HUES6 (cell line): ENCODE data around the gene PAM16.

Experiments used
- H3K27ac ChIP-seq: 2 replicates; pipeline ENCODE4 v1.7.0; 2013; ENCODE audit warnings: low read depth, mild to moderate bottlenecking, low read length, inconsistent platforms
- H3K27me3 ChIP-seq: 2 replicates; pipeline ENCODE4 v1.6.1; 2013; ENCODE audit warnings: low read length; ENCODE audit not compliant: control insufficient read depth, insufficient read depth
- H3K36me3 ChIP-seq: 2 replicates; pipeline ENCODE4 v1.6.1; 2013; ENCODE audit warnings: low read length; ENCODE audit not compliant: control insufficient read depth, insufficient read depth
- H3K4me1 ChIP-seq: 2 replicates; pipeline ENCODE4 v1.6.1; 2013; ENCODE audit warnings: low read length; ENCODE audit not compliant: control insufficient read depth, insufficient read depth
- H3K4me3 ChIP-seq: 2 replicates; pipeline ENCODE4 v1.5.1; 2013; ENCODE audit warnings: low read depth, low read length
- H3K9ac ChIP-seq: one replicate; pipeline ENCODE4 v1.6.1; 2013; ENCODE audit warnings: mild to moderate bottlenecking, low read length
- H3K9me3 ChIP-seq: 2 replicates; pipeline ENCODE4 v1.6.1; 2013; ENCODE audit warnings: low read depth, low read length; ENCODE audit not compliant: control insufficient read depth, insufficient read depth

Gene PAM16

DNA sequence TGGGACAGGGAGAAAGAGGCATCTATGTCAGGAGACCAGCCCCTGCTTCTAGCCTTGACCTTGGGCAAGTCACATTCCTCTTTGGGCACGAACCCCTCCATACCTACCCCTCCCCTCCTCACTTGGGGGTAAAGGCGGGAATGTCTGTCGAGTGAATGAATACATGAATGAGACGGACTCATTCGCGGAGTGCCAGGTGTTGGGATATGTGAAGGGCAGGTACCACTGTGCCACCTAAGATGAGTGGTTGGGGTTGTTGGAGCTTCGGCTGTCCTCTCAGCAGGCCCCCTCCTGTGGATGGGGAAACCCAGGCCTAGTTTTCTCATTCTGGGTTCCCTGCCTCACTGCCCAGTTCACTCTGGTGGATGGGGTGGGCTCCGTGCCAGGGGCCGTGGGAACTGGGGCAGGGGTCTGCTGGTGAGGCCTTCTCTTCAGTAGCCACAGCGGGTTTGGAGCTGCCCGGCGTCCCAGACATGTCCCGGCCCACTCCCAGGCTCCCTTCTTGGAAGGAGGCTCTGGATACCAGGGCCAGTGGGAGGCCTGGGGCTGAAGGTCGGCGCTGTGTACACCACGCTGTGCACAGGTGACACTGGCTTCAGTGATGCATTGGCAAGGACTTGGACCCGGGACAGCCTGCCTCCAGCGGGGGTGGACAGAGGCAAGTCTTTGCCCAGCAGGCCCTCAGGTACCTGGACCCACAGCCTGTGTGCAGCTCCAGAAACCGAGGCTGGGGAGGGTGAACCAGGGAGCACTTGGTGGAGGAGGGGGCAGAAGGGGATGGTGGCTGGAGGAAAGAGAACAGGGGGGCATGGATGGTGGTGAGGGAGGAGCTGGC is 29.6 kb downstream of the PAM16 start:
- Histone ChIP-seq H3K4me1 (peaks cover 61% of the 10 kb centered on the region), H3K9me3 (no peaks in the 10 kb centered on the region), H3K4me3 (no peak overlapping the region), H3K9ac (no peak overlapping the region), H3K27ac (no peak overlapping the region), H3K27me3 (no peaks in the 10 kb centered on the region), H3K36me3 (no peaks in the 10 kb centered on the region)

DNA sequence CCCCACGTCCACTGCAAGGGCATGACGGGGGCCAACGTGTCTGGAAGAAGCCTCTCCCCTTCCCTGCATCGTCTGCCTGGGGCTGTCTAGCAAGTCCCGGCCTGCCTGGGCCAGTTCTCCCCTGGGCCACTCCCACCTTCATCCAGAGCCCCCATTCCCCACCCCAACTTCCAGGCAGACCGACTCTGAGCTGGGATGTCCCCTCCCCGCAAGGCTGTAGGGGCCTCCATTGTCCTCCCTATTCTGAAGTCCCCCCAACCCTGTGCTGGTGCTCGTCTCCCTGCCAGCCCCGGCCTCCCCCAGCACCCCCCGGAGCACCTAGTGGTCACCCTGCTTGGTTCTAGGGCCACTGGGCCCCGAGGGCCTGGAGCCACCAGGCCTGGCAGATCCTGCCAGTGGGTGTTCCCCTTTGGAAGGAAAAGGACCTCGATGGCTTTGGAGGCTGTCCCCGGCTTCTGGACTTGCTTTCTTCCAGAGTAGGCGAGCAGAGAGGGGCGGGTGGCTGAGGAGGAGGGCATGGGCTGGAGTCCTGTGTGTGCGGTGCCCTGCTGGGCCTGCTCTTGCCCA is 30.5 kb downstream of the PAM16 start:
- Histone ChIP-seq H3K9me3 (no peaks in the 10 kb centered on the region), H3K4me1 (peaks cover 61% of the 10 kb centered on the region), H3K27ac (no peak overlapping the region), H3K27me3 (no peaks in the 10 kb centered on the region), H3K4me3 (no peak overlapping the region), H3K36me3 (no peaks in the 10 kb centered on the region), H3K9ac (no peak overlapping the region)

DNA sequence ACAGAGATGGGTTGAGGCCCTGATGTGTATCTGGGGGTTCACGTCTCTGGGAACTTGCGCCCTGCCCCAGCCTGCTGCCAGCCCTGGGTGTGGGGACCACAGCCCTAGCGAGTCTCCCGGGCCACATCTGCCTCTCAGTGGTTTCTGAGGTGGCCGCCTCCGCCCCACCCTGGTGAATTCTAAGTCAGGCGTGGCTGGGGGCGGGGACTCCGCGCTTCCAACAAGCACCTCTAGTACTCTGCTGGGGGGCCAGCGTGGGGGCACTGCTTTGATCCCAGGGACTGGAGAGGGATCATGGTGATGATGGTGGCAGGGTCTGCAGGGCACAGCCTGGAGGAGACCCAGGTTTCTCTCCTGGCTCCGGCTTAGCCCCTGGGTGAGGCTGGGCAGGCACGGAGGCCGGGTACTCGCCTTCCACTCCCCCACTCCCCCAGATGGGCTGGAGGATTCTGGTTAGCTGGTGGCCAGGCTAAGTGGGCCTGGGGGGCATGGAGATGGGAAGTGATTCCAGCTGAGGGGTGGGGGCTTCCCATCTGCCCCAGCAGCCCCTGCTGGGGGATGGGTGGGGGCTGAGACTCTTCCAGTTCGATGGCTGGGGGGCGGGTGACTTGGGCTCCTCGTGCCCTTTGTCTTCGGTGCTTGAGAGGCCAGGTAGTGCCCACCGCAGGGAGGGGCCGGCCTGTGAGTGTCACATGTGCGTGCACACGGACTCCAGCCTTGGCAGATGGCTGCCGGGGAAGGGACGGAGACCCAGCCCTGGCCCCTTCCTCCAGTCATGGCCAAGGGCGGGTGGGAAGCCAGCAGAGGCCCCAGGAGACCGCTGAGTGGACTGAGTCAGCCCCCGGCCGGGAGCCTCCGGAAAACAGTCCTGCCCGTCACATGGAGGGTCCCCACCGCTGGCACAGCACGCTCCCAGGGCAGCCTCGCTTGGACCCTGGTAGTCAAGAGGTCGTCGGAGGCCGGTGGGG is 31.4 kb downstream of the PAM16 start:
- Histone ChIP-seq H3K36me3 (no peaks in the 10 kb centered on the region), H3K4me3 (no peak overlapping the region), H3K9me3 (no peaks in the 10 kb centered on the region), H3K27me3 (peaks cover 5% of the 10 kb centered on the region), H3K27ac (no peak overlapping the region), H3K9ac (no peak overlapping the region), H3K4me1 (peaks cover 64% of the 10 kb centered on the region)

DNA sequence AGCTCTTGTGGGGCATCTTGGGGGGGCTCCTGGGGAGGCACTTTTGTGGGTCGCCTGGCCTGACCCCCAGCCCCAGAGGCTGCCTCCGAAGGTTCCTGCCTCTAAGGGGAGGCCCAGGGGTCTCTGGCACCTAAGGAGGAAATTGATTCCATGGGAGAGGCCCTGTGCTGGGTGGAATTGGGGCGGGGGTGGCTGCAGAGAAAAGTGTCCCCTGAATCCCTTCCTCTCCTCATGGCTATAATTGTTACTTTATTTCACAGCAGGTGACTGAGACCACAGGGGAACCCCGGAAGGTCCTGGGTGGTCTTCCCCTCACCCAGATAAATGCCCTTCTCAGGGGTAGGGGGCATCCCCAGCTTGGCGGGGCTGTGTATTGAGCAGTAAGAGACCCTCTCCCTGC is 32.2 kb downstream of the PAM16 start:
- Histone ChIP-seq H3K9ac (no peak overlapping the region), H3K27ac (no peak overlapping the region)

DNA sequence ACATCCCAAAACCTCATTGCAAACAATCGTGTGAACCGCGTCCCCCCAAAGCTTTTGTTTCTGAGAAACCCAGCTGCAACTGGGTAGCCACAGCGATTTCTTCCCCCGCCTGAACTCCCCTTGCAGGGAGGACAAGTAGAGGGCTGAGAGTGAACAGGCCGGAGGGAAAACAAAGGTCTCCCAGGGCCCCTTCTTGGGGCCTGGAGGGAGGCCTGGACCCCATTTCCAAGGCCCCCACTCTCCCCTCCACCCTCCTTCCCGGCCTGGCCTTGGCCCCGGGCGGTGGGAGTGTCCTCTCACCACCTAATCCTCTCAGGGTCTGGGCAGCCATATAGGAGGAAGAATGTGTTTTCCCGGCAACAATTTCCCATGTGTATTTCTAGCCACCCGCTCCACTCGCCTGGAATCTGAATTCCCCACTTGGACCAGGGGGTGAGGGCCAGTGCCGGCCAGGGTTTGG is 32.6 kb downstream of the PAM16 start:
- H3K9me3 ChIP-seq: no peaks in the 10 kb centered on the region
- peaks cover 52% of the 10 kb centered on the region for H3K4me1 ChIP-seq
- H3K4me3 ChIP-seq: no peak overlapping the region
- H3K9ac ChIP-seq: no peak overlapping the region
- H3K27me3 ChIP-seq: peaks cover 14% of the 10 kb centered on the region
- H3K27ac ChIP-seq: no peak overlapping the region
- H3K36me3 ChIP-seq: no peaks in the 10 kb centered on the region

More for the DNA sequence above, 32.2 kb downstream of the PAM16 start:
- Histone ChIP-seq H3K9me3 (no peaks in the 10 kb centered on the region), H3K4me1 (peaks cover 57% of the 10 kb centered on the region), H3K27me3 (peaks cover 13% of the 10 kb centered on the region), H3K4me3 (no peak overlapping the region), H3K36me3 (no peaks in the 10 kb centered on the region)

DNA sequence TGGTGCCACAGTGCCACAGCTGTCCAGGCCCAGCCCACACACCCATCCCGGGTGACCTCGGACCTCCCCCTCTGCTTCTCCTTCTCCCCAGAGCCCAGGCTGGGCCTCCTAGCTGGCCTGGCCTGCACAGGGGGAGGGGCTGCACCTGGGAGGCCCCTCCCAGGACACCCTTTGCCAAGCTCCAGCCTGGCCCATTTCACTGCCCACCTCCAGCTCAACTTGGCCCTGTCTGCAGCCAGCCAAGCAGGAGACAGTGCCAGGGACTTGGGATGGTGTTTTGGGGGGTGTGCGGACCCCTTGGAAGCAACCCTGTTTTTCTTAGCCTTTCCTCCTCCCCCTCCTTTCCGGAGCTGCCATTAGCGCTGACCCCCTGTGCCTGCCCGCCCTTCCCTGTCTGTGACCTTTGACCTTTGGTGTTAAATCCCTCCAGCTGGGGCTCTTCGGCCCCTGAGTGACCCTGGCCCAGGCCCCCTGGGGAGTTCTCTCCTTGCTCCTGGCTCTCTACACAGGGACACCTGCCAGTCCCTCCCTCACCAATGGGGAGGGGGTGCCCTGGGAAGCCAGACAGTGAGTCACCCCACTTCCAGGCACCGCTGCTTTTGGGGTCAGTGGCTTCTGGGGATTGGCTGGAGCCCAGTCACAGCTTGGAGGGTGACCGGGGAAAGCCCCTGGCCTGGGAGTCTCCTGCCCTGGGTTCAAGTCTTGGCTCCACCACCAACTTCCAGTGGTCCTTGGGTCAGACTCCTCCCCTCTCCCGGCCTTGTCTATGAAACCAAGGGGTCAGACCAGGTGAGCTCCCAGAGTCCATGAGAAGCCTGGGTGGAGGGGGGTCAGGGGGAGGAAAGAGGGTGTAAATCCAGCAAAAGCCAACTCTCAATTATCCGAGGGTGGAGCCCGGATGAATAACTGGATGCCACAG is 33.3 kb downstream of the PAM16 start:
- no peaks in the 10 kb centered on the region for H3K36me3 ChIP-seq
- no peak overlapping the region for H3K9ac ChIP-seq
- peaks cover 14% of the 10 kb centered on the region for H3K27me3 ChIP-seq
- no peaks in the 10 kb centered on the region for H3K9me3 ChIP-seq
- peaks cover 46% of the 10 kb centered on the region for H3K4me1 ChIP-seq
- no peak overlapping the region for H3K27ac ChIP-seq
- peak overlapping the region; percentile 68; the same call in 1 of the 2 replicates for H3K4me3 ChIP-seq

DNA sequence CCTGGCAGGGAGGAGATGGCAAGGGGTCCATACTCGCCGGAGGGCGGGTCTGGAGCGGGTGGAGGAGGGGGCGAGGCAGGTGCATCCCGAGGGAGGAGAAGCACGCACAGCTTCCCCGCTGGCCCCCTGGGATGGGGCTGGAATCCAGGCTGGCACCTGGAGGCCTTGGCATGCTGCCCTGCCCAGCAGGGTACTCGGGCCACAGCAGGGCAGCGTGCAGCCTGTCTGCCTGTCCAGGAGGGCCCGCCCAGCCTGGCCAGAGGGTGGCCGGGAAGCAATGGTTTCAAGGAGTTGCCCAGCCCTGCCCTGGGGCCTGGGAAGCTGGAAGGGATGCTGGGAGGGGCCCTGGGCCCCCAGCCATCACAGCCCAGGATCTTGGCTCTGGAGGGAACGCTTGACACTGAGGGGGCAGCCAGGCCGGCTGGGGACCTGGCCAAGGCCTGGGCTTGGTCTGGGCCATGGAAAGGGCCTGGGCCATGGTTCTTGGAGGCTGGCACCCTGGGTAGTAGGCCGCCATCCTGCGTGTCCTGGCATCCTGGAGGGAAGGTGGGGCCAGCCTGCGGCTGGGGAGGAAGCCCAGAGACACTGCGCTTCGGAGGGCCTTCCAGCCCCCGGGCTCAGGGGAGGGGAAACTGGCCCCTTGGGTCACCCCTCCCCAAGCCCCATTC is 34.1 kb downstream of the PAM16 start:
- H3K4me1 ChIP-seq: peaks cover 46% of the 10 kb centered on the region
- H3K27ac ChIP-seq: no peak overlapping the region
- H3K4me3 ChIP-seq: peak overlapping the region; percentile 68
- H3K9me3 ChIP-seq: no peaks in the 10 kb centered on the region
- H3K36me3 ChIP-seq: no peaks in the 10 kb centered on the region
- peaks cover 14% of the 10 kb centered on the region for H3K27me3 ChIP-seq
- H3K9ac ChIP-seq: peak overlapping the region; percentile 42

DNA sequence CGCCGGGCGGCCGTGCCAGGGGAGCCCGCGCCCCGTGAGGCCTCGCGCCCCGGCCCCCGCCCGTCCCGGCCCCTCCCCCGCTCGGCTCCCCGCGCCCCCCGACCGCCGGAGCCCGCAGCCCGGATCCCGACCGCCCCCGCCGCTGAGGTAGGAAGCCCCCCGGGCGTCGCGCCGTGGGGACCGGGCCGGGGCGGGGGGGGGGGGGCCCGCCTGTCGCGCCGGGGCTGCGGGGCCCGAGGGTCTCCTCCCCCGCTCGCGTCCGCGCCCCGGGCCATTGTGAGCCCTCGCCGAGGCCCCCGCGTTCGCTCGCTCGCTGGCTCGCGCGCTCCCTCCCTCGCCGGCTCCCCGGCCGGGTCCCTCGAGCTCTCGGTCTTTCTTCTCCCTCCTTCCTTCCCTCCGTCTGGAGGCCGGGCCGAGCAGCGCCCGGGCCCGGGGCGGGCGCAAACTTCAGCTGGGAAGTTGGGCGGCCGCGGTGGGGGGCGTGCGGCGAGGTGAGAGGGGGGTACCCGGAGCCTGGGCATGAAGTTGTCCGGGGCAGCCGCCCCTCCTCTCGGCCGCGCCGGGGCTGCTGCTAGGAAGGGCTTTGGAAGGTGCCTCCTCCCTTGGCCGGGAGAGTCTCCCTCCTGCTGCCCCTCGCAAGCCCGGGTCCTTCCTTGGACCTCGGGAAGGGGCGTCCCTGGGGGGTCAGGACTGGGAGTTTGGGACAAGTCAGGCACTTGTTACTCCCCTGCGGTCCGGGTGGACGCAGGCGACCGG is 34.8 kb downstream of the PAM16 start:
- H3K27ac ChIP-seq: no peak overlapping the region
- no peaks in the 10 kb centered on the region for H3K36me3 ChIP-seq
- peaks cover 14% of the 10 kb centered on the region for H3K27me3 ChIP-seq
- H3K4me3 ChIP-seq: peak overlapping the region; percentile 68
- peak overlapping the region; percentile 42 for H3K9ac ChIP-seq
- H3K4me1 ChIP-seq: peaks cover 44% of the 10 kb centered on the region
- no peaks in the 10 kb centered on the region for H3K9me3 ChIP-seq

DNA sequence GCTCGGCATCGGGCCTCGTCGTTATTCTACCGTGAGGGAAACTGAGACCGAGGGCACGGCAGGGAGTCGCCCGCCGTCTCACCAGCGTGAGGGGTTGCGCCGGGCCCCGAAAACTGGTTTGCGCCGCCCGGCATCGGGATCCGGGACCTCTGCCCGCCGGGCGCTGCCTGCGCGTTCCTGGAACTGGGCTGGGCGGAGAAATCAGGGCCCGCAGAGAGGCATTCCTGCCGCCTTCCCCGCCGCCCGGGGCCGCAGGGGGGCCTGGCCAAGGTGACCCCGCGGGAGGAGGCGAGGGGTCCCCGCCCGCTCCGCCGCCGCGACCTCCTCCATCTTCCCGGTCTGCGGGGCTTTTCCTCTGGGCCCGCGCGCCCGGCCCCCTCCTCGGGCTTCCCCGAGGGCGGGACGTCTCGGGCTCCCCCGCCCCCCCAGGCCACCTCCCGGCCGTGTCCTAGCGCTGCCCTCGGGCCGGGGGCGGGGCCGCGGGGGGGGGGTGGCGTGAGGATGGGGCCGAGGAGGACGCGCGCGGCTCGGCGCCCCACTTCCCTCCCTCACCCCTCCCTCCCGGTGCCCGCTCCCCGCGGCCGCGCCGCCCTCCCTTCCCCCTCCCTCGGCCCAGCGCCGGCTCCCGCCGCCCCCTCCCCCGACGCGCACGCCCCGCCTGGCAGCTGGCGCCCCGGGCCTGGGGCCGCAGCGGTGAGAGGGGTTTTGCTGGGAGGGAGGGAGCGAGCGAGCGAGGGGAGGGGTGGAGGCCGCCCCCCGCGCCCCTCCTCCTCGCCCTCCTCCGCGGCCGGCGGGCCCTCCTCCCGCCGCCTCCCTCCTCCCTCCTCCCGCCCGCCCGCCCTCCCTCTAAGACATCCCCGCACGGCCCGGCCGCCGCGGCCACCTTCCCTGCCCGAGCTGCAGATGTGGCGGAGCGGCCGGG is 35.7 kb downstream of the PAM16 start, which contains the start of gene GLIS2:
TSS of gene GLIS2 (plus strand) at position 882 of the 922 bp plus-strand sequence. CDS start 16,214 bp downstream, outside the sequence.
- H3K27ac ChIP-seq: peak within 1 kb of the TSS; percentile 64; the same call in 1 of the 2 replicates
- peaks cover 43% of the 10 kb centered on the region for H3K4me1 ChIP-seq
- H3K4me3 ChIP-seq: peak within 1 kb of the TSS; percentile 77

More for the DNA sequence above, 35.7 kb downstream of the PAM16 start, which contains the start of gene GLIS2:
- no peaks in the 10 kb centered on the region for H3K36me3 ChIP-seq
- H3K9ac ChIP-seq: peak within 1 kb of the TSS; percentile 62
- H3K27me3 ChIP-seq: peaks cover 14% of the 10 kb centered on the region
- H3K9me3 ChIP-seq: no peaks in the 10 kb centered on the region
